HG02763 (cell line): ENCODE measurements around the gene TCIRG1.
"Not testable (repeated sequence)": the region's sequence is repeated elsewhere in the genome, so short reads cannot be mapped to it uniquely, and the experiment has no call there.

Experiments
- ATAC-seq: cut with Tn5 transposase; IDR thresholded peaks from one replicate; pipeline ENCODE4 v1.9.1; 2021; ENCODE audit warnings: mild to moderate bottlenecking, moderate library complexity; ENCODE audit not compliant: unreplicated experiment

TCIRG1 gene

GRCh38 chr11:68077617-68078582 lies 39.1 kb downstream of the TCIRG1 start:
- no peak for ATAC-seq

GRCh38 chr11:68080860-68081259 lies 42.0 kb downstream of the TCIRG1 start:
- no peak for ATAC-seq

- ATAC-seq = no peak
Measured at GRCh38 chr11:68081691-68082090, 42.9 kb downstream of the TCIRG1 start.

GRCh38 chr11:68082481-68082880 lies 43.7 kb downstream of the TCIRG1 start:
- ATAC-seq = no peak

GRCh38 chr11:68083517-68083916 lies 44.7 kb downstream of the TCIRG1 start:
- ATAC-seq = no peak

- ATAC-seq = no peak
Measured at GRCh38 chr11:68089679-68090078, 50.9 kb downstream of the TCIRG1 start.

GRCh38 chr11:68090287-68090686 lies 51.5 kb downstream of the TCIRG1 start:
- no peak for ATAC-seq

- ATAC-seq = no peak
Measured at GRCh38 chr11:68090706-68091105, 51.9 kb downstream of the TCIRG1 start.

- ATAC-seq = no peak
Measured at GRCh38 chr11:68092411-68092810, 53.6 kb downstream of the TCIRG1 start.

- ATAC-seq = not testable (repeated sequence)
Measured at GRCh38 chr11:68092946-68093345, 54.1 kb downstream of the TCIRG1 start.

GRCh38 chr11:68093565-68093964 lies 54.7 kb downstream of the TCIRG1 start:
- ATAC-seq = no peak

GRCh38 chr11:68096962-68097361 lies 58.1 kb downstream of the TCIRG1 start:
- ATAC-seq = no peak

- ATAC-seq = no peak
Measured at GRCh38 chr11:68099057-68099456, 60.2 kb downstream of the TCIRG1 start.

GRCh38 chr11:68099474-68100405 lies 60.9 kb downstream of the TCIRG1 start:
- no peak for ATAC-seq
